ENCODE results near the gene CRCP. TPM values are rescaled to one million over a fixed set of nuclear protein-coding genes. Genes with fewer than 3 reads are reported as not detected.

The CRCP gene
- total RNA-seq, 1 experiment from 2014 or later: 42.5 TPM

GRCh38 chr7:66088861-66089838, 25.5 kb upstream of the CRCP start:
- no peak overlapping the region for H3K27ac ChIP-seq (ENCODE audit: low read depth, low read length, poor library complexity, severe bottlenecking)
- no peaks in the 10 kb centered on the region for H3K9me3 ChIP-seq (ENCODE audit: low read depth, low read length, poor library complexity, severe bottlenecking)
- POLR2A ChIA-PET (ENCODE audit: low non-redundant PET): no interaction called here
- no peak for TF ChIP-seq EZH2 (IDR thresholded peaks at IDR 0.05; ENCODE audit: borderline replicate concordance, low read depth, low read length, poor library complexity, severe bottlenecking)
- TF ChIP-seq CTCF (conservative IDR thresholded peaks at IDR 0.05; ENCODE audit: low read depth, low read length): no peak
- H3K4me3 ChIP-seq (ENCODE audit: low read depth, low read length, poor library complexity, severe bottlenecking): no peak overlapping the region
- no peaks in the 10 kb centered on the region for H3K36me3 ChIP-seq (ENCODE audit: insufficient read depth, low read length, poor library complexity, severe bottlenecking)
- no TSS peak for BruUV-seq (replicated peaks)
- no peaks in the 10 kb centered on the region for H3K27me3 ChIP-seq (replicated peaks; ENCODE audit: insufficient read depth, low read depth, low read length, poor library complexity)
- intact Hi-C loops (cut with micrococcal nuclease; ENCODE audit: unreplicated experiment): no loop called here
- no peaks in the 10 kb centered on the region for H3K4me1 ChIP-seq (ENCODE audit: insufficient read depth, low read length, poor library complexity, severe bottlenecking)
- DNase-seq (ENCODE audit: low spot score): no peak
- CTCF ChIA-PET: no interaction called here

- POLR2A ChIA-PET (ENCODE audit: low non-redundant PET): no interaction called here
- Histone ChIP-seq H3K4me3 (ENCODE audit: low read depth, low read length, poor library complexity, severe bottlenecking) (no peak overlapping the region), H3K36me3 (ENCODE audit: insufficient read depth, low read length, poor library complexity, severe bottlenecking) (no peaks in the 10 kb centered on the region), H3K9me3 (ENCODE audit: low read depth, low read length, poor library complexity, severe bottlenecking) (no peaks in the 10 kb centered on the region), H3K27me3 (replicated peaks; ENCODE audit: insufficient read depth, low read depth, low read length, poor library complexity) (no peaks in the 10 kb centered on the region), H3K27ac (ENCODE audit: low read depth, low read length, poor library complexity, severe bottlenecking) (no peak overlapping the region), H3K4me1 (ENCODE audit: insufficient read depth, low read length, poor library complexity, severe bottlenecking) (no peaks in the 10 kb centered on the region)
- CTCF ChIA-PET: no interaction called here
- no peak for DNase-seq (ENCODE audit: low spot score)
- BruUV-seq (replicated peaks): no TSS peak
- intact Hi-C loops (cut with micrococcal nuclease; ENCODE audit: unreplicated experiment): no loop called here
- TF ChIP-seq CTCF (conservative IDR thresholded peaks at IDR 0.05; ENCODE audit: low read depth, low read length) (no peak), EZH2 (IDR thresholded peaks at IDR 0.05; ENCODE audit: borderline replicate concordance, low read depth, low read length, poor library complexity, severe bottlenecking) (no peak)
Observed at GRCh38 chr7:66092654-66093053, 22.0 kb upstream of the CRCP start.

- no TSS peak for BruUV-seq (replicated peaks)
- DNase-seq (ENCODE audit: low spot score): no peak
- CTCF ChIA-PET: no interaction called here
- H3K27ac ChIP-seq (ENCODE audit: low read depth, low read length, poor library complexity, severe bottlenecking): no peak overlapping the region
- POLR2A ChIA-PET (ENCODE audit: low non-redundant PET): no interaction called here
- intact Hi-C loops (cut with micrococcal nuclease; ENCODE audit: unreplicated experiment): no loop called here
- H3K27me3 ChIP-seq (replicated peaks; ENCODE audit: insufficient read depth, low read depth, low read length, poor library complexity): no peaks in the 10 kb centered on the region
- H3K4me3 ChIP-seq (ENCODE audit: low read depth, low read length, poor library complexity, severe bottlenecking): no peak overlapping the region
- no peaks in the 10 kb centered on the region for H3K9me3 ChIP-seq (ENCODE audit: low read depth, low read length, poor library complexity, severe bottlenecking)
- peaks cover 6% of the 10 kb centered on the region for H3K4me1 ChIP-seq (ENCODE audit: insufficient read depth, low read length, poor library complexity, severe bottlenecking)
- TF ChIP-seq EZH2 (IDR thresholded peaks at IDR 0.05; ENCODE audit: borderline replicate concordance, low read depth, low read length, poor library complexity, severe bottlenecking) (no peak), CTCF (conservative IDR thresholded peaks at IDR 0.05; ENCODE audit: low read depth, low read length) (no peak)
- H3K36me3 ChIP-seq (ENCODE audit: insufficient read depth, low read length, poor library complexity, severe bottlenecking): no peaks in the 10 kb centered on the region
Observed at GRCh38 chr7:66095010-66095409, 19.6 kb upstream of the CRCP start.

Measured in A673 (cell line).